ENCODE measurements around the gene SYT2.
"Not testable (repeated sequence)": the region's sequence is repeated elsewhere in the genome, so short reads cannot be mapped to it uniquely, and the experiment has no call there.

GRCh38 chr1:202612036-202612435 is 98.2 kb downstream of the SYT2 start:
- TF ChIP-seq, protein P1, sequence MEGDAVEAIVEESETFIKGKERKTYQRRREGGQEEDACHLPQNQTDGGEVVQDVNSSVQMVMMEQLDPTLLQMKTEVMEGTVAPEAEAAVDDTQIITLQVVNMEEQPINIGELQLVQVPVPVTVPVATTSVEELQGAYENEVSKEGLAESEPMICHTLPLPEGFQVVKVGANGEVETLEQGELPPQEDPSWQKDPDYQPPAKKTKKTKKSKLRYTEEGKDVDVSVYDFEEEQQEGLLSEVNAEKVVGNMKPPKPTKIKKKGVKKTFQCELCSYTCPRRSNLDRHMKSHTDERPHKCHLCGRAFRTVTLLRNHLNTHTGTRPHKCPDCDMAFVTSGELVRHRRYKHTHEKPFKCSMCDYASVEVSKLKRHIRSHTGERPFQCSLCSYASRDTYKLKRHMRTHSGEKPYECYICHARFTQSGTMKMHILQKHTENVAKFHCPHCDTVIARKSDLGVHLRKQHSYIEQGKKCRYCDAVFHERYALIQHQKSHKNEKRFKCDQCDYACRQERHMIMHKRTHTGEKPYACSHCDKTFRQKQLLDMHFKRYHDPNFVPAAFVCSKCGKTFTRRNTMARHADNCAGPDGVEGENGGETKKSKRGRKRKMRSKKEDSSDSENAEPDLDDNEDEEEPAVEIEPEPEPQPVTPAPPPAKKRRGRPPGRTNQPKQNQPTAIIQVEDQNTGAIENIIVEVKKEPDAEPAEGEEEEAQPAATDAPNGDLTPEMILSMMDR (IDR thresholded peaks at IDR 0.05): not testable (repeated sequence)
- TF ChIP-seq ZFX (IDR thresholded peaks at IDR 0.05; ENCODE audit: borderline replicate concordance): not testable (repeated sequence)
